IMR-90 (cell line): ENCODE results near the gene ZNF423. TPM values are rescaled to one million over a fixed set of nuclear protein-coding genes. Genes with fewer than 3 reads are reported as not detected.

Experiments used
- ATAC-seq: fragments of 200-7000 bp; cut with Tn5 transposase; 2 replicates; pipeline ENCODE4 v1.9.1; 2020; ENCODE audit warnings: low read depth, mild to moderate bottlenecking, moderate library complexity
- BruUV-seq: library from RNA; stranded (reverse); fragments of 400-500 nt; replicated peaks from 2 replicates; lab custom pipeline; 2021; lab: Mats Ljungman, UMichigan
- CTCF ChIA-PET: fragments of 300-600 bp; formaldehyde crosslinking; extraction: SDS; loops from one replicate; lab custom pipeline; 2021; ENCODE audit warnings: antibody characterized with exemption; lab: Yijun Ruan, JAX
- POLR2A ChIA-PET: fragments of 300-600 bp; sonication (Branson Sonifier 250); formaldehyde crosslinking; loops from one replicate; lab custom pipeline; 2022; ENCODE audit warnings: antibody characterized with exemption; ENCODE audit not compliant: unreplicated experiment; lab: Charles Lee
- DNase-seq: peaks from one replicate; pipeline ENCODE4 v3.0.0; 2013
- H2AFZ ChIP-seq: replicated peaks from 2 replicates; pipeline ENCODE3; 2013; ENCODE audit warnings: low read length, mild to moderate bottlenecking; ENCODE audit not compliant: poor library complexity
- H2AK5ac ChIP-seq: 2 replicates; pipeline ENCODE4 v1.6.1; 2013; ENCODE audit warnings: low read depth, low read length, inconsistent platforms
- H2AK9ac ChIP-seq: replicated peaks from 2 replicates; pipeline ENCODE3; 2013; ENCODE audit warnings: mild to moderate bottlenecking, low read depth, low read length, moderate library complexity; ENCODE audit not compliant: poor library complexity
- H2BK120ac ChIP-seq: 2 replicates; pipeline ENCODE4 v1.6.1; 2013; ENCODE audit warnings: low read depth, low read length, inconsistent platforms
- H2BK15ac ChIP-seq: 3 replicates; pipeline ENCODE4 v1.6.1; 2013; ENCODE audit warnings: low read depth, low read length, inconsistent platforms
- H2BK20ac ChIP-seq: 2 replicates; pipeline ENCODE4 v1.6.1; 2013; ENCODE audit warnings: low read depth, mild to moderate bottlenecking, inconsistent platforms, low read length, moderate library complexity
- H2BK5ac ChIP-seq: 2 replicates; pipeline ENCODE4 v1.6.1; 2013; ENCODE audit warnings: mild to moderate bottlenecking, low read depth, low read length, inconsistent platforms; ENCODE audit not compliant: poor library complexity, severe bottlenecking
- H3K14ac ChIP-seq: replicated peaks from 2 replicates; pipeline ENCODE4 v1.6.1; 2013; ENCODE audit warnings: low read depth, low read length, inconsistent platforms
- H3K18ac ChIP-seq: 2 replicates; pipeline ENCODE4 v1.6.1; 2013; ENCODE audit warnings: low read depth, low read length, control low read depth
- H3K23ac ChIP-seq: 2 replicates; pipeline ENCODE4 v1.6.1; 2013; ENCODE audit warnings: low read depth, low read length, inconsistent platforms
- H3K27ac ChIP-seq: 2 replicates; pipeline ENCODE4 v1.5.1; 2013; ENCODE audit warnings: mild to moderate bottlenecking, control low read depth, low read length; ENCODE audit not compliant: insufficient read depth
- H3K27me3 ChIP-seq: 2 replicates; pipeline ENCODE4 v1.6.1; 2013; ENCODE audit warnings: low read length; ENCODE audit not compliant: control insufficient read depth, insufficient read depth
- H3K36me3 ChIP-seq: 2 replicates; pipeline ENCODE4 v1.6.1; 2013; ENCODE audit warnings: low read length, mixed read lengths; ENCODE audit not compliant: control insufficient read depth, insufficient read depth
- H3K4ac ChIP-seq: 2 replicates; pipeline ENCODE4 v1.6.1; 2013; ENCODE audit warnings: low read depth, low read length, inconsistent platforms
- H3K4me1 ChIP-seq: 2 replicates; pipeline ENCODE4 v1.6.1; 2013; ENCODE audit warnings: low read length, mixed read lengths; ENCODE audit not compliant: control insufficient read depth, insufficient read depth
- H3K4me2 ChIP-seq: 2 replicates; pipeline ENCODE4 v1.6.1; 2013; ENCODE audit warnings: low read depth, mild to moderate bottlenecking, control low read depth, low read length, moderate library complexity
- H3K4me3 ChIP-seq: 2 replicates; pipeline ENCODE4 v1.5.1; 2013; ENCODE audit warnings: low read depth, mild to moderate bottlenecking, control low read depth, low read length, moderate library complexity; ENCODE audit not compliant: insufficient read depth
- H3K56ac ChIP-seq: 2 replicates; pipeline ENCODE4 v1.6.1; 2013; ENCODE audit warnings: low read length, inconsistent platforms; ENCODE audit not compliant: insufficient read depth; ENCODE audit errors: extremely low read depth
- H3K79me1 ChIP-seq, 2 experiments: 2 replicates each; pipeline ENCODE4 v1.6.1; 2013; ENCODE audit warnings: low read length in 2 of 2, inconsistent platforms in 1 of 2, low read depth in 1 of 2
- H3K9ac ChIP-seq: 2 replicates; pipeline ENCODE4 v1.6.1; 2013; ENCODE audit warnings: low read depth, low read length, control low read depth
- H3K9me1 ChIP-seq: 2 replicates; pipeline ENCODE4 v1.6.1; 2013; ENCODE audit warnings: low read length, inconsistent platforms; ENCODE audit not compliant: insufficient read depth
- H3K9me3 ChIP-seq: 2 replicates; pipeline ENCODE4 v1.6.1; 2013; ENCODE audit warnings: low read length; ENCODE audit not compliant: control insufficient read depth, insufficient read depth
- H4K20me1 ChIP-seq: 2 replicates; pipeline ENCODE4 v1.6.1; 2013; ENCODE audit warnings: low read length, inconsistent platforms; ENCODE audit not compliant: insufficient read depth
- H4K5ac ChIP-seq: 2 replicates; pipeline ENCODE4 v1.6.1; 2013; ENCODE audit warnings: mild to moderate bottlenecking, low read depth, low read length, control low read depth
- H4K8ac ChIP-seq, 2 experiments: 2 replicates each; pipeline ENCODE4 v1.6.1; 2013; ENCODE audit warnings: low read depth in 2 of 2, low read length in 2 of 2, control low read depth in 1 of 2, inconsistent platforms in 1 of 2
- H4K91ac ChIP-seq: 2 replicates; pipeline ENCODE4 v1.6.1; 2013; ENCODE audit warnings: low read depth, low read length, inconsistent platforms; ENCODE audit not compliant: insufficient read depth
- CEBPB ChIP-seq: IDR thresholded peaks from 2 replicates; pipeline ENCODE4 v1.6.1; 2012; ENCODE audit warnings: low read depth, low read length, improper control_type of control experiment
- CHD1 ChIP-seq: IDR thresholded peaks from 2 replicates; pipeline ENCODE4 v1.6.1; 2012; ENCODE audit warnings: low read depth, low read length, improper control_type of control experiment
- FOS ChIP-seq: fragments of 150-350 bp; IDR thresholded peaks from 2 replicates; pipeline ENCODE4 v1.6.1; 2016; ENCODE audit warnings: low read depth, low read length
- MAZ ChIP-seq: IDR thresholded peaks from 2 replicates; pipeline ENCODE4 v1.6.1; 2012; ENCODE audit warnings: low read depth, mild to moderate bottlenecking, low read length, improper control_type of control experiment, moderate library complexity, borderline replicate concordance
- MXI1 ChIP-seq: IDR thresholded peaks from 2 replicates; pipeline ENCODE4 v1.6.1; 2012; ENCODE audit warnings: low read depth, mild to moderate bottlenecking, low read length, moderate library complexity, borderline replicate concordance
- NFE2L2 ChIP-seq: fragments of 150-350 bp; IDR thresholded peaks from 2 replicates; pipeline ENCODE4 v1.6.1; 2016; ENCODE audit warnings: low read depth, mild to moderate bottlenecking, low read length
- POLR2A ChIP-seq: IDR thresholded peaks from 2 replicates; pipeline ENCODE4 v1.6.1; 2012; ENCODE audit warnings: mild to moderate bottlenecking, low read depth, low read length
- RCOR1 ChIP-seq: IDR thresholded peaks from 2 replicates; pipeline ENCODE4 v1.6.1; 2012; ENCODE audit warnings: mild to moderate bottlenecking, low read length, improper control_type of control experiment; ENCODE audit not compliant: insufficient replicate concordance
- WGBS, 2 experiments: methylation state at CpG; one replicate each; pipeline versions ENCODE4 v1.1.5 to v1.1.7; 2013; ENCODE audit warnings: missing lambda C conversion rate in 2 of 2; ENCODE audit not compliant: insufficient read length in 1 of 2; ENCODE audit errors: extremely low coverage in 2 of 2; 5-methylcytosine and 5-hydroxymethylcytosine counted together
- dilution Hi-C: fragments of 300-500 bp; cut with HindIII; formaldehyde crosslinking; loops from one replicate; pipeline ENCODE4 v1.14.3; 2018; ENCODE audit warnings: low sequenced_read_pairs; ENCODE audit not compliant: unreplicated experiment
- in situ Hi-C: fragments of 300-500 bp; cut with MboI; formaldehyde crosslinking; loops from 3 replicates; pipeline ENCODE4 v1.14.3; 2019; ENCODE audit warnings: low sequenced_read_pairs, inconsistent platforms, mixed read lengths
- intact Hi-C: fragments of 100-400 bp; cut with micrococcal nuclease; formaldehyde crosslinking; loops from 2 replicates; pipeline ENCODE4 v1.10.0; 2022
- polyA plus RNA-seq, 3 experiments: library from polyadenylated mRNA; depleted of rRNA; stranded (reverse); fragments of >200 nt; gene quantifications; 2 replicates each; pipeline ENCODE4 v1.2.3, GENCODE V29; 2012; ENCODE audit warnings: low replicate concordance in 1 of 3
- total RNA-seq: library from RNA; depleted of rRNA; stranded (reverse); fragments of >200 nt; gene quantifications from 2 replicates; pipeline ENCODE4 v1.2.3, GENCODE V29; 2012
- TF ChIP-seq, protein P1 (sequence below): conservative IDR thresholded peaks from 2 replicates; pipeline ENCODE4 v1.5.1; 2012; ENCODE audit warnings: mild to moderate bottlenecking, low read depth, low read length, improper control_type of control experiment
- TF ChIP-seq, protein P2 (sequence below): fragments of 150-350 bp; IDR thresholded peaks from 2 replicates; pipeline ENCODE4 v1.6.1; 2017; ENCODE audit warnings: mild to moderate bottlenecking, antibody characterized with exemption, low read length, low read depth

The ZNF423 gene
- total and polyA plus RNA-seq, 2 of the 4 experiments (the other 2 are of a cell fraction) = under 0.01 to 0.10 TPM

DNA sequence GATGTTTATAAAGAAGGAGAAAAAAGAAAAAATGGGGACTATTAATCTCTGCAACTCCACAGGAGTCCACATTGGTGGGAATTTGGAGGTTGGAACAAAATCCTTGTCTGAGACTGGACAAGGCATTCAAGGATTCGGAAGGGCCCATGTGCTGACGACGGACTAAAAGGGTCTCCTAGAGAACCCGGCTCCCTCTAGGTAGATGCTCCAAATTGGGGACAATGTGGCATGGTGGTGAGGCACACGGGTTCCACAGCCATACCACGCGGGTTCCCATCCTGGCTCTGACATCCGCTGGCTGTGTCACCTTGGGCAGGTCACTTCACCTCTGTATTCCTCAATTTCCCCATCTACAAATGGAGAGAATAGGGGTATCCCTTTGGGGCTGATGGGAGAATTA, 254.9 kb downstream of the ZNF423 start:
- Histone ChIP-seq H3K18ac (no peak overlapping the region), H4K8ac (no peak overlapping the region), H3K56ac (no peak overlapping the region), H3K79me1 (no peaks in the 10 kb centered on the region), H3K4ac (no peak overlapping the region), H4K20me1 (no peaks in the 10 kb centered on the region), H2BK5ac (no peak overlapping the region), H3K4me3 (no peak overlapping the region), H2BK15ac (no peak overlapping the region), H3K14ac (no peak overlapping the region), H3K4me2 (no peak overlapping the region), H3K9ac (no peak overlapping the region), H3K9me3 (no peaks in the 10 kb centered on the region), H4K5ac (no peak overlapping the region), H3K4me1 (no peaks in the 10 kb centered on the region), H3K27ac (no peak overlapping the region), H2BK120ac (no peak overlapping the region), H4K91ac (no peak overlapping the region), H2BK20ac (no peak overlapping the region), H3K36me3 (no peaks in the 10 kb centered on the region), H3K9me1 (no peaks in the 10 kb centered on the region), H2AK9ac (no peak overlapping the region), H3K27me3 (peaks cover 44% of the 10 kb centered on the region), H2AFZ (no peak overlapping the region), H2AK5ac (no peak overlapping the region), H3K23ac (no peak overlapping the region)
- no TSS peak for BruUV-seq
- no peak for ATAC-seq
- ChIA-PET CTCF (no interaction called here), POLR2A (no interaction called here)
- in situ Hi-C loops (no loop called here), dilution Hi-C loops (no loop called here), intact Hi-C loops (no loop called here)
- TF ChIP-seq CHD1 = no peak
- TF ChIP-seq, protein P1, sequence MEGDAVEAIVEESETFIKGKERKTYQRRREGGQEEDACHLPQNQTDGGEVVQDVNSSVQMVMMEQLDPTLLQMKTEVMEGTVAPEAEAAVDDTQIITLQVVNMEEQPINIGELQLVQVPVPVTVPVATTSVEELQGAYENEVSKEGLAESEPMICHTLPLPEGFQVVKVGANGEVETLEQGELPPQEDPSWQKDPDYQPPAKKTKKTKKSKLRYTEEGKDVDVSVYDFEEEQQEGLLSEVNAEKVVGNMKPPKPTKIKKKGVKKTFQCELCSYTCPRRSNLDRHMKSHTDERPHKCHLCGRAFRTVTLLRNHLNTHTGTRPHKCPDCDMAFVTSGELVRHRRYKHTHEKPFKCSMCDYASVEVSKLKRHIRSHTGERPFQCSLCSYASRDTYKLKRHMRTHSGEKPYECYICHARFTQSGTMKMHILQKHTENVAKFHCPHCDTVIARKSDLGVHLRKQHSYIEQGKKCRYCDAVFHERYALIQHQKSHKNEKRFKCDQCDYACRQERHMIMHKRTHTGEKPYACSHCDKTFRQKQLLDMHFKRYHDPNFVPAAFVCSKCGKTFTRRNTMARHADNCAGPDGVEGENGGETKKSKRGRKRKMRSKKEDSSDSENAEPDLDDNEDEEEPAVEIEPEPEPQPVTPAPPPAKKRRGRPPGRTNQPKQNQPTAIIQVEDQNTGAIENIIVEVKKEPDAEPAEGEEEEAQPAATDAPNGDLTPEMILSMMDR = no peak
- no peak for TF ChIP-seq CEBPB
- TF ChIP-seq NFE2L2 = no peak
- TF ChIP-seq, protein P2, sequence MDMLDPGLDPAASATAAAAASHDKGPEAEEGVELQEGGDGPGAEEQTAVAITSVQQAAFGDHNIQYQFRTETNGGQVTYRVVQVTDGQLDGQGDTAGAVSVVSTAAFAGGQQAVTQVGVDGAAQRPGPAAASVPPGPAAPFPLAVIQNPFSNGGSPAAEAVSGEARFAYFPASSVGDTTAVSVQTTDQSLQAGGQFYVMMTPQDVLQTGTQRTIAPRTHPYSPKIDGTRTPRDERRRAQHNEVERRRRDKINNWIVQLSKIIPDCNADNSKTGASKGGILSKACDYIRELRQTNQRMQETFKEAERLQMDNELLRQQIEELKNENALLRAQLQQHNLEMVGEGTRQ = no peak
- no peak for TF ChIP-seq MXI1
- no peak for TF ChIP-seq FOS
- no peak for TF ChIP-seq RCOR1
- no peak for TF ChIP-seq MAZ
- TF ChIP-seq POLR2A = no peak
- WGBS, 2 experiments = no CpG with 5 or more reads among the region's 8 CpGs
- no peak for DNase-seq
